ENCODE data around the gene SPINT2.

- TF ChIP-seq CTCF (optimal IDR thresholded peaks at IDR 0.05 in 1 of 3, IDR thresholded peaks at IDR 0.05 in 1 of 3, conservative IDR thresholded peaks at IDR 0.05 in 1 of 3; ENCODE audit: extremely low read depth in 1 of 3, insufficient read depth in 2 of 3, low read length in 3 of 3) (no peak), EZH2 (IDR thresholded peaks at IDR 0.05; ENCODE audit: low read length) (no peak)
Measured at GRCh38 chr19:38320969-38321339, 56.6 kb downstream of the SPINT2 start.

All from keratinocyte (primary cell).